ENCODE measurements around the gene TPRG1. TPM values are rescaled to one million over a fixed set of nuclear protein-coding genes. Genes with fewer than 3 reads are reported as not detected.

The TPRG1 gene
- total and polyA plus RNA-seq, 2 experiments from 2014 or later, result 0.43 TPM; not detected in 1

DNA sequence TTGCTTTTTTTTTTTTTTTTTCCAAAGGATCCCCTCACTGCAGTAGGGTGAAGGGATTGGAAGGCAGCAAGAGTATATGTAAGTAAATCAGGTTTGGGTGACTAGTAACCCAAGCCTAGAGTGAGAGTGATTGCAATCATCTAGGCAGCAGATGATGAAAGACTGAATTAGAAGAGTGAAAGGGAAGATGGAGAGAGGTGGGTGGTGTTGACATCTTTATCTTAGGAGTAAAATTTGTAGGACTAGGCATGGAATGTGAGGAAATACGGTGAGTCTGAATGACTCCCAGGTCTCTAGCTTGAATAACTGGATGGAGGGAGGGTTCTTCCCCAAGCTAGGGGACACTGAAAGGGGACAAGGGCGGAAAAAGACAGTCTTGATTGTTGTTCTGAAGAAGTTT lies 63.4 kb downstream of the TPRG1 start:
- H4K20me1 ChIP-seq (ENCODE audit: insufficient read depth, poor library complexity, severe bottlenecking), result no peaks in the 10 kb centered on the region
- TF ChIP-seq EZH2phosphoT487 (IDR thresholded peaks at IDR 0.05; ENCODE audit: low read depth, severe bottlenecking, unreplicated experiment), result no peak
- TF ChIP-seq, protein P1, sequence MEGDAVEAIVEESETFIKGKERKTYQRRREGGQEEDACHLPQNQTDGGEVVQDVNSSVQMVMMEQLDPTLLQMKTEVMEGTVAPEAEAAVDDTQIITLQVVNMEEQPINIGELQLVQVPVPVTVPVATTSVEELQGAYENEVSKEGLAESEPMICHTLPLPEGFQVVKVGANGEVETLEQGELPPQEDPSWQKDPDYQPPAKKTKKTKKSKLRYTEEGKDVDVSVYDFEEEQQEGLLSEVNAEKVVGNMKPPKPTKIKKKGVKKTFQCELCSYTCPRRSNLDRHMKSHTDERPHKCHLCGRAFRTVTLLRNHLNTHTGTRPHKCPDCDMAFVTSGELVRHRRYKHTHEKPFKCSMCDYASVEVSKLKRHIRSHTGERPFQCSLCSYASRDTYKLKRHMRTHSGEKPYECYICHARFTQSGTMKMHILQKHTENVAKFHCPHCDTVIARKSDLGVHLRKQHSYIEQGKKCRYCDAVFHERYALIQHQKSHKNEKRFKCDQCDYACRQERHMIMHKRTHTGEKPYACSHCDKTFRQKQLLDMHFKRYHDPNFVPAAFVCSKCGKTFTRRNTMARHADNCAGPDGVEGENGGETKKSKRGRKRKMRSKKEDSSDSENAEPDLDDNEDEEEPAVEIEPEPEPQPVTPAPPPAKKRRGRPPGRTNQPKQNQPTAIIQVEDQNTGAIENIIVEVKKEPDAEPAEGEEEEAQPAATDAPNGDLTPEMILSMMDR (IDR thresholded peaks at IDR 0.05; ENCODE audit: poor library complexity), result no peak
- TF ChIP-seq EZH2 (IDR thresholded peaks at IDR 0.05; ENCODE audit: borderline replicate concordance), result no peak
- no peaks in the 10 kb centered on the region for H3K9me3 ChIP-seq (ENCODE audit: low read depth)
- no peak overlapping the region for H3K4me3 ChIP-seq
- H3K4me1 ChIP-seq (ENCODE audit: insufficient read depth), result no peaks in the 10 kb centered on the region
- H3K4me2 ChIP-seq, result no peak overlapping the region
- H3K36me3 ChIP-seq (replicated peaks; ENCODE audit: insufficient read depth, low read depth), result no peaks in the 10 kb centered on the region
- no peaks in the 10 kb centered on the region for H3K79me2 ChIP-seq
- WGBS (ENCODE audit: low lambda C conversion rate, missing lambda C conversion rate), result 77% methylated on average over 2 of the region's 2 CpGs
- no peaks in the 10 kb centered on the region for H3K9me2 ChIP-seq (replicated peaks; ENCODE audit: insufficient read depth)
- H3K27ac ChIP-seq, result no peak overlapping the region
- DNase-seq (ENCODE audit: low spot score), result no peak
- no peaks in the 10 kb centered on the region for H3K27me3 ChIP-seq
- H2AFZ ChIP-seq, result no peak overlapping the region

DNA sequence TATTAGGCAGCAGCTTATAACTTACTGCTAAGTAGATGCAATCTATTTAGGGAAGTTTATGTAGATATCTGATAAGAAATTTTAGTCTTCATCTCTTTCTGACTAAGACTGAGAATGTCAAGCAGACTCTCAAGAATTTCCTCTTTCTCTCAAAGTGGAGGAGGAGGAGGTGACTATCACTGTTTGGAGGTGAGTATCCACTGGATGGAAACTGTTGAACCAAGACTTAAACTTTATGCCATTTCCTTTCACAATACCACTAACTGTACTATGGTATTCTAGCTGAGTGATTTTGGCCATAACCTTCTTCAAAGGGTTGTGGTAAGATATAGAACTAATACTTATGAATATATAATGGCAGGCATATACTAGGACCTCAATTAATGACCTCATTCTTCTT lies 64.6 kb downstream of the TPRG1 start:
- no peak overlapping the region for H3K27ac ChIP-seq
- H3K36me3 ChIP-seq (replicated peaks; ENCODE audit: insufficient read depth, low read depth), result no peaks in the 10 kb centered on the region
- H3K79me2 ChIP-seq, result no peaks in the 10 kb centered on the region
- H3K9me3 ChIP-seq (ENCODE audit: low read depth), result no peaks in the 10 kb centered on the region
- TF ChIP-seq EZH2phosphoT487 (IDR thresholded peaks at IDR 0.05; ENCODE audit: low read depth, severe bottlenecking, unreplicated experiment) (no peak), EZH2 (IDR thresholded peaks at IDR 0.05; ENCODE audit: borderline replicate concordance) (no peak)
- TF ChIP-seq, protein P1 (IDR thresholded peaks at IDR 0.05; ENCODE audit: poor library complexity), result no peak
- H4K20me1 ChIP-seq (ENCODE audit: insufficient read depth, poor library complexity, severe bottlenecking), result no peaks in the 10 kb centered on the region
- H3K4me2 ChIP-seq, result no peak overlapping the region
- no peak overlapping the region for H2AFZ ChIP-seq
- H3K4me1 ChIP-seq (ENCODE audit: insufficient read depth), result no peaks in the 10 kb centered on the region
- H3K9me2 ChIP-seq (replicated peaks; ENCODE audit: insufficient read depth), result no peaks in the 10 kb centered on the region
- no peak overlapping the region for H3K4me3 ChIP-seq
- no peak for DNase-seq (ENCODE audit: low spot score)
- H3K27me3 ChIP-seq, result no peaks in the 10 kb centered on the region

DNA sequence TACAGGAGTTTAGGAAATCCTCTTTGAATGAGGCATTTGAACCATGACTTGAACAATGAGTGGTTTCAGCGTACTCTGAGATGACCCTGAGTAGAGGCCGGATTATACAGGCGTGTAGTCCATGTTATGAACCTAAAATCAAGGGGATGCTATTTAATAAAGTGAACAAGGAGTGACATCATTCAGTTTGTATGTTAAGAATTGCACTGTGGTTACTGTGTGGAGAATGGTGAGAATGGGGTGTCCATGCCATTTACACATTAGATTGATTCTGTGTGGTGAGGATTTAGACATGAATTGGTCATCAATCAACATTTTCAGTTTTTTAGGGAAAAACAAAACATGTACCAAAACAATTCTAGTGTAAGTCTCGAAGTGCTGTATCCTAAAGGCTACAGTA lies 65.8 kb downstream of the TPRG1 start:
- WGBS (ENCODE audit: low lambda C conversion rate, missing lambda C conversion rate), result 98% methylated on average over 4 of the region's 4 CpGs

More for the DNA sequence above, 65.8 kb downstream of the TPRG1 start:
- Histone ChIP-seq H3K27me3 (no peaks in the 10 kb centered on the region), H3K4me2 (no peak overlapping the region), H2AFZ (no peak overlapping the region), H3K79me2 (no peaks in the 10 kb centered on the region), H3K9me3 (ENCODE audit: low read depth) (no peaks in the 10 kb centered on the region), H3K9me2 (replicated peaks; ENCODE audit: insufficient read depth) (no peaks in the 10 kb centered on the region), H3K4me1 (ENCODE audit: insufficient read depth) (no peaks in the 10 kb centered on the region), H3K36me3 (replicated peaks; ENCODE audit: insufficient read depth, low read depth) (no peaks in the 10 kb centered on the region), H4K20me1 (ENCODE audit: insufficient read depth, poor library complexity, severe bottlenecking) (no peaks in the 10 kb centered on the region), H3K4me3 (no peak overlapping the region), H3K27ac (no peak overlapping the region)
- TF ChIP-seq EZH2 (IDR thresholded peaks at IDR 0.05; ENCODE audit: borderline replicate concordance) (no peak), EZH2phosphoT487 (IDR thresholded peaks at IDR 0.05; ENCODE audit: low read depth, severe bottlenecking, unreplicated experiment) (no peak)
- TF ChIP-seq, protein P1 (IDR thresholded peaks at IDR 0.05; ENCODE audit: poor library complexity), result no peak
- DNase-seq (ENCODE audit: low spot score), result no peak

All from hepatocyte (in vitro differentiated cells).